Mesodermal cell (in vitro differentiated cells): Measurements from ENCODE around the gene DTHD1.

Experiments
- H3K27ac ChIP-seq: 2 replicates; pipeline ENCODE4 v1.7.0; 2013; ENCODE audit warnings: mild to moderate bottlenecking, low read depth, low read length, moderate library complexity; ENCODE audit not compliant: severe bottlenecking
- H3K36me3 ChIP-seq: 2 replicates; pipeline ENCODE4 v1.7.1; 2013; ENCODE audit warnings: mild to moderate bottlenecking, low read length, moderate library complexity; ENCODE audit not compliant: control insufficient read depth, insufficient read depth
- H3K4me1 ChIP-seq: one replicate; pipeline ENCODE4 v1.7.1; 2013; ENCODE audit warnings: mild to moderate bottlenecking, low read length; ENCODE audit not compliant: insufficient read depth, control insufficient read depth, poor library complexity, severe bottlenecking
- H3K4me3 ChIP-seq: 2 replicates; pipeline ENCODE4 v1.7.0; 2013; ENCODE audit warnings: low read length, control low read depth, mild to moderate bottlenecking; ENCODE audit not compliant: insufficient read depth, poor library complexity, severe bottlenecking; ENCODE audit errors: extremely low read depth
- H3K9me3 ChIP-seq: 2 replicates; pipeline ENCODE4 v1.7.1; 2013; ENCODE audit warnings: mild to moderate bottlenecking, low read length, moderate library complexity; ENCODE audit not compliant: control insufficient read depth
- WGBS, 2 experiments: methylation state at CpG; one replicate each; pipeline ENCODE4 v1.1.5; 2013; ENCODE audit warnings: missing lambda C conversion rate in 2 of 2; ENCODE audit not compliant: insufficient coverage in 2 of 2; 5-methylcytosine and 5-hydroxymethylcytosine counted together

Gene DTHD1

DNA sequence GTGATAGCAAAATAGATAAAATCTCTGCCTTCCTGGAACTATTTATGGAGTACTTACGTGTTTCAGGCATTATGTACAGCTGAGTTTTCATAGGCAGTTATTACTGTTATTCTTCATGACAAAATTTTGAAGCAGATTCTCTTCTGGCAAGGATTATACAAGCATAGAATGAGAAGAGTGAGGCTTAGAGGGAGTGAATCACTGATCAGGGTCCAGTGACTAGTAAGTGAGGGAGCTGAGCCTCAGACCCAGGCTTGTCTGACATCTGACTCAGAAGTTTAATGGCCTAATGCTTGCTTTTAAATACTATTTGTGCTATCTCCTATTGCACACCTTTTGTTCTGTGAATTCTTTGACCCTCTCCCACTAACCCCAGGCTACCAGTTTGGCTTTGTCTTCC lies 110.6 kb downstream of the DTHD1 start:
- no peaks in the 10 kb centered on the region for H3K36me3 ChIP-seq
- 100% methylated on average over 1 of the region's 1 CpG; no CpG with 5 or more reads in 1 of the 2 experiments for WGBS, 2 experiments
- peaks cover 5% of the 10 kb centered on the region for H3K4me1 ChIP-seq
- no peaks in the 10 kb centered on the region for H3K9me3 ChIP-seq
- no peak overlapping the region for H3K27ac ChIP-seq
- H3K4me3 ChIP-seq: no peak overlapping the region

DNA sequence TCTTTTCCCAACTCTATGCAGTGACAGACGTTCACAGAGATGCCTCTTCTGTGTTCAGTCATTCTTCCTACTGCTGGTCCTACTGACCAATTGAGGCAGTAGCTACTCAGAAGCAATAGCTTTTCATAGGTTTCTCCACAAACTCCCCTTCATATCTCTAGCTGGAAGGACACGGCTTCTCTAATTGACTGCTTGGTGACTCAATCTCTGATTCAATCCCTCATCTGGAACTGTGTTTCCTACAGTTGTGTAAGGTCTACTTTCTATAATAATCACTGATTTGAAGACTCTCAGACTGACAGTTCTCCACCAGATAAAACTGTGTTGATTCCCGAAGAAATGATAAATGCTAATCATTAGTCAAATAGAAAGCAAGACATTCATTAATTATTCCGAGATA lies 111.5 kb downstream of the DTHD1 start:
- no peaks in the 10 kb centered on the region for H3K36me3 ChIP-seq
- H3K4me3 ChIP-seq: no peak overlapping the region
- H3K9me3 ChIP-seq: no peaks in the 10 kb centered on the region
- H3K4me1 ChIP-seq: peaks cover 5% of the 10 kb centered on the region
- no peak overlapping the region for H3K27ac ChIP-seq
- 87 to 89% methylated on average over 1 to 2 of the region's 4 CpGs for WGBS, 2 experiments
